Measurements from ENCODE around the gene DCC. TPM values are rescaled to one million over a fixed set of nuclear protein-coding genes. Genes with fewer than 3 reads are reported as not detected.

Gene DCC
- total RNA-seq, 1 experiment from 2014 or later: 0.72 TPM

DNA sequence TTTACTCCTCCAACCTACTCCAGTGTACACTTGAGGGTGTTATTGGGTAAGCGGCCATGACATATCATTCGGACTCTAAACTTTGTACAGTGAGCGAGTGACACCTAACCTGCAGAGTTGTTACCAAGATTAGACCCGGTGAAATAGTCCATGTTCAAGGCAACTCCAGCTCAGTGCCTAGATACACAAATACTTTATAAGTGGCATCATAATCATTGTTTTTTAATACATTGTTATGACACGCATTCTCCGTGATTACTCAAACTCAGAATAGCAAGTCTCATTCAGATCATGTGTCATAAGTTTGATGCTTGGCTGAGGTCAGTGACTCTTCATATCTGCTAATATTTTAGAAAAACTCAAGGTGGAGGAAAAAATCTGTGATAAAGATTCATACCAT is 597.8 kb downstream of the DCC start (continued):
- TF ChIP-seq USF1 (CRISPR knock-in tag; IDR thresholded peaks at IDR 0.05): no peak

DNA sequence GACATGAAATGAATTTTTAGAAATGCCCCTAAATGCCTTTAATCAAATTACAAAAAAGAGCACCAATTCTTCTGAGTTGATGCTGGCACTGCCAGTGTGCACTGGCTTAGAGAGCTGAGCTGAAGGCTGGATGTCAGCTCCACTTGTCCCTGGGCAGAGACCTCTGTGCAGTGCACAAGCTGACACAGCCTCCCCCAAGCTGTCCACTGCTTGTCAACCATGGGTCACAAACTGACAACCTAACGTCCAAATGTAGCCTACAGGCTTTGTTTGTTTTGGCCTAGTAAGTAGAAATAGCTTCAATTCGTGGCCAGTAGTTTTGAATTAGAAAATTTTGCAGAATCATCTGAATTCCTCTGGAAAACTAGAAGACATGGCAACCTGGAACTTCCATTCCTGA is 605.6 kb downstream of the DCC start:
- Mint-ChIP-seq H3K27me3 (ENCODE audit: low read depth) (no peaks in the 10 kb centered on the region), H3K9me3 (no peaks in the 10 kb centered on the region), H3K4me3 (no peak overlapping the region), H3K36me3 (no peaks in the 10 kb centered on the region), H3K4me1 (no peaks in the 10 kb centered on the region), H3K27ac (no peak overlapping the region)
- DNase-seq (ENCODE audit: low spot score) (no peak), ATAC-seq (no peak)
- TF ChIP-seq, protein P1, sequence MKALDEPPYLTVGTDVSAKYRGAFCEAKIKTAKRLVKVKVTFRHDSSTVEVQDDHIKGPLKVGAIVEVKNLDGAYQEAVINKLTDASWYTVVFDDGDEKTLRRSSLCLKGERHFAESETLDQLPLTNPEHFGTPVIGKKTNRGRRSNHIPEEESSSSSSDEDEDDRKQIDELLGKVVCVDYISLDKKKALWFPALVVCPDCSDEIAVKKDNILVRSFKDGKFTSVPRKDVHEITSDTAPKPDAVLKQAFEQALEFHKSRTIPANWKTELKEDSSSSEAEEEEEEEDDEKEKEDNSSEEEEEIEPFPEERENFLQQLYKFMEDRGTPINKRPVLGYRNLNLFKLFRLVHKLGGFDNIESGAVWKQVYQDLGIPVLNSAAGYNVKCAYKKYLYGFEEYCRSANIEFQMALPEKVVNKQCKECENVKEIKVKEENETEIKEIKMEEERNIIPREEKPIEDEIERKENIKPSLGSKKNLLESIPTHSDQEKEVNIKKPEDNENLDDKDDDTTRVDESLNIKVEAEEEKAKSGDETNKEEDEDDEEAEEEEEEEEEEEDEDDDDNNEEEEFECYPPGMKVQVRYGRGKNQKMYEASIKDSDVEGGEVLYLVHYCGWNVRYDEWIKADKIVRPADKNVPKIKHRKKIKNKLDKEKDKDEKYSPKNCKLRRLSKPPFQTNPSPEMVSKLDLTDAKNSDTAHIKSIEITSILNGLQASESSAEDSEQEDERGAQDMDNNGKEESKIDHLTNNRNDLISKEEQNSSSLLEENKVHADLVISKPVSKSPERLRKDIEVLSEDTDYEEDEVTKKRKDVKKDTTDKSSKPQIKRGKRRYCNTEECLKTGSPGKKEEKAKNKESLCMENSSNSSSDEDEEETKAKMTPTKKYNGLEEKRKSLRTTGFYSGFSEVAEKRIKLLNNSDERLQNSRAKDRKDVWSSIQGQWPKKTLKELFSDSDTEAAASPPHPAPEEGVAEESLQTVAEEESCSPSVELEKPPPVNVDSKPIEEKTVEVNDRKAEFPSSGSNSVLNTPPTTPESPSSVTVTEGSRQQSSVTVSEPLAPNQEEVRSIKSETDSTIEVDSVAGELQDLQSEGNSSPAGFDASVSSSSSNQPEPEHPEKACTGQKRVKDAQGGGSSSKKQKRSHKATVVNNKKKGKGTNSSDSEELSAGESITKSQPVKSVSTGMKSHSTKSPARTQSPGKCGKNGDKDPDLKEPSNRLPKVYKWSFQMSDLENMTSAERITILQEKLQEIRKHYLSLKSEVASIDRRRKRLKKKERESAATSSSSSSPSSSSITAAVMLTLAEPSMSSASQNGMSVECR (CRISPR knock-in tag; IDR thresholded peaks at IDR 0.05; ENCODE audit: borderline replicate concordance): no peak
- no peak for TF ChIP-seq RELA (CRISPR knock-in tag; IDR thresholded peaks at IDR 0.05; ENCODE audit: borderline replicate concordance)
- TF ChIP-seq JAZF1 (CRISPR knock-in tag; IDR thresholded peaks at IDR 0.05): no peak
- no peak for TF ChIP-seq MXD4 (CRISPR knock-in tag; IDR thresholded peaks at IDR 0.05; ENCODE audit: borderline replicate concordance)
- no peak for TF ChIP-seq ZNF671 (CRISPR knock-in tag; IDR thresholded peaks at IDR 0.05)
- TF ChIP-seq GTF2I (CRISPR knock-in tag; conservative IDR thresholded peaks at IDR 0.05): no peak
- TF ChIP-seq, protein P2, sequence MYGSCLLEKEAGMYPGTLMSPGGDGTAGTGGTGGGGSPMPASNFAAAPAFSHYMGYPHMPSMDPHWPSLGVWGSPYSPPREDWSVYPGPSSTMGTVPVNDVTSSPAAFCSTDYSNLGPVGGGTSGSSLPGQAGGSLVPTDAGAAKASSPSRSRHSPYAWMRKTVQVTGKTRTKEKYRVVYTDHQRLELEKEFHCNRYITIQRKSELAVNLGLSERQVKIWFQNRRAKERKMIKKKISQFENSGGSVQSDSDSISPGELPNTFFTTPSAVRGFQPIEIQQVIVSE (CRISPR knock-in tag; IDR thresholded peaks at IDR 0.05; ENCODE audit: borderline replicate concordance): no peak
- no peak for TF ChIP-seq OVOL2 (CRISPR knock-in tag; IDR thresholded peaks at IDR 0.05; ENCODE audit: borderline replicate concordance)
- no peak for TF ChIP-seq ATF2 (CRISPR knock-in tag; IDR thresholded peaks at IDR 0.05; ENCODE audit: borderline replicate concordance, low read depth)
- no peak for TF ChIP-seq SP1 (CRISPR knock-in tag; conservative IDR thresholded peaks at IDR 0.05)
- TF ChIP-seq, protein P3, sequence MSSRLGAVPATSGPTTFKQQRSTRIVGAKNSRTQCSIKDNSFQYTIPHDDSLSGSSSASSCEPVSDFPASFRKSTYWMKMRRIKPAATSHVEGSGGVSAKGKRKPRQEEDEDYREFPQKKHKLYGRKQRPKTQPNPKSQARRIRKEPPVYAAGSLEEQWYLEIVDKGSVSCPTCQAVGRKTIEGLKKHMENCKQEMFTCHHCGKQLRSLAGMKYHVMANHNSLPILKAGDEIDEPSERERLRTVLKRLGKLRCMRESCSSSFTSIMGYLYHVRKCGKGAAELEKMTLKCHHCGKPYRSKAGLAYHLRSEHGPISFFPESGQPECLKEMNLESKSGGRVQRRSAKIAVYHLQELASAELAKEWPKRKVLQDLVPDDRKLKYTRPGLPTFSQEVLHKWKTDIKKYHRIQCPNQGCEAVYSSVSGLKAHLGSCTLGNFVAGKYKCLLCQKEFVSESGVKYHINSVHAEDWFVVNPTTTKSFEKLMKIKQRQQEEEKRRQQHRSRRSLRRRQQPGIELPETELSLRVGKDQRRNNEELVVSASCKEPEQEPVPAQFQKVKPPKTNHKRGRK (CRISPR knock-in tag; IDR thresholded peaks at IDR 0.05; ENCODE audit: borderline replicate concordance): no peak
- TF ChIP-seq EMX1 (CRISPR knock-in tag; IDR thresholded peaks at IDR 0.05): no peak
- TF ChIP-seq ZNF263 (CRISPR knock-in tag; IDR thresholded peaks at IDR 0.05; ENCODE audit: low read depth): no peak
- TF ChIP-seq ZNF219 (CRISPR knock-in tag; IDR thresholded peaks at IDR 0.05; ENCODE audit: borderline replicate concordance): no peak
- no peak for TF ChIP-seq PRRX2 (CRISPR knock-in tag; IDR thresholded peaks at IDR 0.05)
- TF ChIP-seq ZNF396 (CRISPR knock-in tag; IDR thresholded peaks at IDR 0.05; ENCODE audit: borderline replicate concordance): no peak
- no peak for TF ChIP-seq ZBTB21 (CRISPR knock-in tag; IDR thresholded peaks at IDR 0.05; ENCODE audit: borderline replicate concordance)
- no peak for TF ChIP-seq SMAD4 (CRISPR knock-in tag; IDR thresholded peaks at IDR 0.05)
- TF ChIP-seq KAT7 (CRISPR knock-in tag; IDR thresholded peaks at IDR 0.05; ENCODE audit: borderline replicate concordance): no peak
- no peak for TF ChIP-seq STAT6 (CRISPR knock-in tag; conservative IDR thresholded peaks at IDR 0.05; ENCODE audit: low read depth)
- ChIA-PET POLR2A (no interaction called here), CTCF (no interaction called here)
